K562 (cell line): ENCODE measurements around the gene SLC28A1. TPM values are rescaled to one million over a fixed set of nuclear protein-coding genes. Genes with fewer than 3 reads are reported as not detected.

Experiments
- ATF4 ChIP-seq: fragments of 450-650 bp; formaldehyde crosslinking; IDR thresholded peaks from 2 replicates; pipeline ENCODE4 v1.4.0; 2022; ENCODE audit warnings: mild to moderate bottlenecking, moderate library complexity
- CHCHD3 ChIP-seq: fragments of 250-450 bp; sonication (Bioruptor Pico); IDR thresholded peaks from 2 replicates; pipeline ENCODE4 v2.1.2; 2022; ENCODE audit warnings: mild to moderate bottlenecking
- HEY1 ChIP-seq: fragments of 250-450 bp; sonication (Bioruptor Pico); IDR thresholded peaks from 2 replicates; pipeline ENCODE4 v1.5.0; 2020; ENCODE audit warnings: mild to moderate bottlenecking, moderate library complexity, borderline replicate concordance
- REST ChIP-seq, 2 experiments: fragments of 450-650 bp; formaldehyde crosslinking in 1 of 2; IDR thresholded peaks; 2 replicates each; pipeline versions ENCODE4 v1.4.0 to v1.6.1; 2014 to 2020; ENCODE audit warnings: mild to moderate bottlenecking in 2 of 2, borderline replicate concordance in 1 of 2, low read depth in 1 of 2
- TEAD2 ChIP-seq: fragments of 450-650 bp; IDR thresholded peaks from 2 replicates; pipeline ENCODE4 v1.6.1; 2016; ENCODE audit warnings: missing genetic modification characterization, control low read depth, missing compliant biosample characterization
- polyA plus RNA-seq, 8 experiments: library from polyadenylated mRNA; depleted of rRNA in 4 of 8; stranded (reverse) in 5 of 8; unstranded in 3 of 8; fragments of >200 nt; fragmentation: Nextera tagmentation in 2 of 8; fragmentation: Illumina TruSeq in 1 of 8; extraction: Ambion mirVana in 2 of 8; extraction: Trizol in 1 of 8; gene quantifications; 2 replicates each; pipeline versions ENCODE4 v1.2.1 to v1.2.3, GENCODE V29; 2011 to 2014; ENCODE audit warnings: inconsistent platforms in 1 of 8, missing spikeins in 1 of 8
- total RNA-seq, 7 experiments: library from RNA; depleted of rRNA in 6 of 7; stranded (reverse); fragments of >200 nt in 6 of 7; fragmentation: Illumina TruSeq in 2 of 7; extraction: Trizol in 2 of 7; gene quantifications; 2 replicates each; pipeline versions ENCODE4 v1.2.1 to v1.2.3, GENCODE V29; 2011 to 2021; ENCODE audit warnings: low replicate concordance in 1 of 7

The SLC28A1 gene
- total and polyA plus RNA-seq, 9 of the 15 experiments (the other 6 are each of a cell fraction or from before 2014, with no cell fraction given), result 0.04 TPM; not detected in 8

- no peak for TF ChIP-seq REST (IDR thresholded peaks at IDR 0.05; ENCODE audit: borderline replicate concordance)
- TF ChIP-seq REST (CRISPR knock-in tag; IDR thresholded peaks at IDR 0.05; ENCODE audit: low read depth), result no peak
- TF ChIP-seq ATF4, result no peak
- no peak for TF ChIP-seq TEAD2 (tag)
- no peak for TF ChIP-seq CHCHD3 (CRISPR knock-in tag)
- no peak for TF ChIP-seq HEY1 (CRISPR knock-in tag)
- TF ChIP-seq, all 486 proteins: peak for 0
Measured at GRCh38 chr15:84859144-84859543, 25.3 kb upstream of the SLC28A1 start (continued).
